Skeletal muscle satellite cell (primary cell): ENCODE results near the gene CRABP1. TPM values are rescaled to one million over a fixed set of nuclear protein-coding genes. Genes with fewer than 3 reads are reported as not detected.

Source experiments
- small RNA-seq: library from RNA; depleted of rRNA; stranded (forward); fragments of <200 nt; gene quantifications from one replicate; pipeline ENCODE3, GENCODE V24; 2012

The CRABP1 gene

Small RNAs within 50 kb of the gene (small RNA-seq; reads per million reads assigned to genes)
- gene AC090607.5 = not detected
